Measurements from ENCODE around the gene ARMC9.

GRCh38 chr2:231348173-231348572, 149.7 kb downstream of the ARMC9 start:
- no peak for TF ChIP-seq SMC3 (IDR thresholded peaks at IDR 0.05; ENCODE audit: low read length)
- TF ChIP-seq CHD2 (IDR thresholded peaks at IDR 0.05; ENCODE audit: low read depth, low read length): no peak
- no peak for TF ChIP-seq HMGXB4 (CRISPR knock-in tag; IDR thresholded peaks at IDR 0.05; ENCODE audit: borderline replicate concordance in 1 of 2, low read depth in 1 of 2)
- TF ChIP-seq ZBTB40 (IDR thresholded peaks at IDR 0.05): no peak
- no peak for TF ChIP-seq ZBTB40 (CRISPR knock-in tag; IDR thresholded peaks at IDR 0.05)
- TF ChIP-seq GLMP (CRISPR knock-in tag; IDR thresholded peaks at IDR 0.05; ENCODE audit: borderline replicate concordance): no peak
- no peak for TF ChIP-seq KLF16 (CRISPR knock-in tag; IDR thresholded peaks at IDR 0.05)
- no peak for TF ChIP-seq CAMTA2 (CRISPR knock-in tag; IDR thresholded peaks at IDR 0.05; ENCODE audit: borderline replicate concordance)
- TF ChIP-seq POLR2A (IDR thresholded peaks at IDR 0.05; ENCODE audit: insufficient read depth in 1 of 2, low read depth in 2 of 2, low read length in 2 of 2): no peak
- no peak for TF ChIP-seq KDM2A (CRISPR knock-in tag; IDR thresholded peaks at IDR 0.05; ENCODE audit: borderline replicate concordance, low read depth)
- no peak for TF ChIP-seq JUNB (CRISPR knock-in tag; IDR thresholded peaks at IDR 0.05; ENCODE audit: borderline replicate concordance)
- TF ChIP-seq POLR2AphosphoS5 (IDR thresholded peaks at IDR 0.05; ENCODE audit: low read depth, low read length): no peak
- no peak for TF ChIP-seq ZNF652 (CRISPR knock-in tag; IDR thresholded peaks at IDR 0.05; ENCODE audit: borderline replicate concordance, low read depth)
- no peak for TF ChIP-seq HDAC6 (IDR thresholded peaks at IDR 0.05; ENCODE audit: low read depth, low read length)

Measured in HepG2 (cell line).